Fibroblast of villous mesenchyme (primary cell): ENCODE measurements around the gene IRF2BPL. TPM values are rescaled to one million over a fixed set of nuclear protein-coding genes. Genes with fewer than 3 reads are reported as not detected.
A peak's percentile ranks its signal among the peaks of the same experiment; 100 is the strongest.

Experiments
- DNase-seq: peaks from one replicate; pipeline ENCODE4 v3.0.0-alpha.2; 2010; ENCODE audit warnings: low read depth
- H3K4me3 ChIP-seq: 2 replicates; pipeline ENCODE4 v1.5.1; 2011; ENCODE audit warnings: low read depth, mild to moderate bottlenecking, low read length
- total RNA-seq: library from RNA; depleted of rRNA; stranded (reverse); fragments of >200 nt; gene quantifications from 2 replicates; pipeline ENCODE4 v1.2.3, GENCODE V29; 2012
- TF ChIP-seq, protein P1 (sequence below): IDR thresholded peaks from 2 replicates; pipeline ENCODE4 v1.5.1; 2012; ENCODE audit warnings: low read depth, mild to moderate bottlenecking, low read length; ENCODE audit not compliant: insufficient read depth

IRF2BPL gene
- total RNA-seq, 1 donor, result 40.2 TPM

DNA sequence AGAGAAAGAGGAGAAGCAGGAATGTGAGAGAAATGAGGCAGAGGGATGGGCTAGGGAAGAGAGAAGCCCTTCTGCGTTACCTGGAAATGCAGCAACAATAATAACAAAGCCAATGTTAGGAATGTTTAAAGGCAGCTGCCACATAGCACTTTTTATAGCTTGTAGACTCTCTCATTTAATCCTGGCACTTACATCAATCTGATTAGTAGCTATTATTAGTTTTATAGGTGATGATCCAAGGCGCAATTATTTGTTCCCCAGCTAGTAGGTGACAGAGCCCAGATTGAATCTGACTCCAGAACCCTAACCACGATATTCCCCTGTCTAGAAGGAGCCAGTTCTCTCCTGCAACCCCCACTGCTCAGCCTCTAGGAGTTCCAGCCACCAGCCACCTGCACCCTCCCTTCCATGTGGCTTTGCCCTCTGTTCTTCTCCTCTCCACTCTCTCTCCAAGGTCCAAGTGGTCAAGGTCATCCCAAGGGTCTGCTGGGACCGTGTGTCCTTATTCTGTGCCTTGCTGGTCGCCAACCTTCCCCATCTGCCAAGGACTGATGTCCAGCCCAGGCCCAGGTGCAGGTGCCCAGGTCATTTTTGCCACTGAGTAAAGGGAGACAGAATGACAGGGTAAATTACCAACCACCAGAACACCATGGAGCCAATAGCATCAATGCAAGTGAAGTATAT lies 40.2 kb upstream of the IRF2BPL start:
- TF ChIP-seq, protein P1, sequence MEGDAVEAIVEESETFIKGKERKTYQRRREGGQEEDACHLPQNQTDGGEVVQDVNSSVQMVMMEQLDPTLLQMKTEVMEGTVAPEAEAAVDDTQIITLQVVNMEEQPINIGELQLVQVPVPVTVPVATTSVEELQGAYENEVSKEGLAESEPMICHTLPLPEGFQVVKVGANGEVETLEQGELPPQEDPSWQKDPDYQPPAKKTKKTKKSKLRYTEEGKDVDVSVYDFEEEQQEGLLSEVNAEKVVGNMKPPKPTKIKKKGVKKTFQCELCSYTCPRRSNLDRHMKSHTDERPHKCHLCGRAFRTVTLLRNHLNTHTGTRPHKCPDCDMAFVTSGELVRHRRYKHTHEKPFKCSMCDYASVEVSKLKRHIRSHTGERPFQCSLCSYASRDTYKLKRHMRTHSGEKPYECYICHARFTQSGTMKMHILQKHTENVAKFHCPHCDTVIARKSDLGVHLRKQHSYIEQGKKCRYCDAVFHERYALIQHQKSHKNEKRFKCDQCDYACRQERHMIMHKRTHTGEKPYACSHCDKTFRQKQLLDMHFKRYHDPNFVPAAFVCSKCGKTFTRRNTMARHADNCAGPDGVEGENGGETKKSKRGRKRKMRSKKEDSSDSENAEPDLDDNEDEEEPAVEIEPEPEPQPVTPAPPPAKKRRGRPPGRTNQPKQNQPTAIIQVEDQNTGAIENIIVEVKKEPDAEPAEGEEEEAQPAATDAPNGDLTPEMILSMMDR, result no peak
- no peak overlapping the region for H3K4me3 ChIP-seq
- DNase-seq, result no peak

DNA sequence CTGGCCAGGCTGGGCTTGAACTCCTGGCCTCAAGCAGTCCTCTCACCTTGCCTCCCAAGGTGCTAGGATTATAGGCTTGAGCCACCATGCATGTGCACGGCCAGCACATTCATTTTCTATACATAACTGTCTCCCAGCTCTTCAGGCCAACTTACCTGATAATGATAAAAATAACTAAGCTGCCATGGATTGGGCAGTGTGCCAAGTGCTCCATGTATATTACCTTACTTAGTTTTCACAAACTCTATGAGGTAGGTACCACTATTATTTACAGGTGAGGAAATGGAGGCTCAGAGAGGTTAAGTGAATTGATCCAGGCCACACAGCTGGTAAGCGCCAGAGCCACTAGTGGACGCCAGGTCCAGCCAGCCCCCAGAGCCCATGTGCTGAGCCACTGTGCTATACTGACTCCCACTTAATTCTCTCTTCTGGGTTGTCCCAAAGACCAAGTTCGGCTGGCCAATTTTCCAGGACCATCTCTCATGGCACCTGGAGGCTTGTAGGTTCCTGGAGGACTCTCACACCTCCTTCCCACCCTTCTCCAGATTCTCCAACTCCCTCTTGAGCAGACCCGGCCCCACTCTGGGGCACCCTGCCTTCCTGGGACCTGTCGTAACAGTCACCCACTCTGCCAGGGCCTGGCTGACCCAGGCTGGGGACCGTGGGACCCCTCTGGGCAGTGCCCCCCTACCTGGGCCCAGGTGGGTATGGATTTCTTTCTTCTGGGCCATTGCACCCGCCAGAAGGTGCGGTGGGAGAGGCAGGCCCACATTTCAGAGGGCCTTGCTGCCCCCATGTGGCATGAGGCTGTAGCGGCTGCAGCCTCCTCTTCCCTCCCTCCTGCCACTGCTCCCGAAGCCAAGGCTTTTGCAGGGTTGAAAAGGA lies 39.4 kb upstream of the IRF2BPL start:
- no peak overlapping the region for H3K4me3 ChIP-seq
- peak; percentile 65 for DNase-seq
- TF ChIP-seq, protein P1, result peak; percentile 87

DNA sequence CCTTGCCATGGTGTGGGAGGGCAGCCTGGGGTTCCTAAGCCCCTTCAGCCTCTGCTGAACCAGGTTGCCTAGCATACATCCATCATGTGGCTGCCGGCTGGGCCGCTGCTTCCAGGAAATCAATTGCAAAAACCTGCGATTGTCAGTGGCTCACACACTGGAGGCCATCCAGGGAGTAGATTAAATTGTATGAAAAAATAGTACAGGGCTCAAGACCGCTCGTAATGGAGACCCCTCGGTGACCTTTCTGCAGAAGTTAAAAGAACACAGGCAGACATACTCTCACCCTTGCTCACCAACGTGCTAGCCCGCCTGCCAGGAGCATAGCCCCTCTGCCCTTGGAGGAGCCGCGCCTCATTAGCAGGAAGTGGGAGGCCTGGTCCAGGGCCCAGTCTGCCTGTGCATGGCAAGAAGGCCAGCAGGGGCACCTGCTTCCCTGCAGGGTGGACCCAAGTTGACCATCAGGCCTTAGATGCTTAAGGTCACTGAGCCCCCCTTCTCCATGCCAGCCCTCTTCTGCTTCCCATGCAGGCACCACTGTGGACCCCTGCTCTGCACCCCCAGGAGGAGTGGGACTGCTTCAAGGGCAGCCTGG lies 38.2 kb upstream of the IRF2BPL start:
- TF ChIP-seq, protein P1, result no peak
- H3K4me3 ChIP-seq, result no peak overlapping the region
- no peak for DNase-seq

DNA sequence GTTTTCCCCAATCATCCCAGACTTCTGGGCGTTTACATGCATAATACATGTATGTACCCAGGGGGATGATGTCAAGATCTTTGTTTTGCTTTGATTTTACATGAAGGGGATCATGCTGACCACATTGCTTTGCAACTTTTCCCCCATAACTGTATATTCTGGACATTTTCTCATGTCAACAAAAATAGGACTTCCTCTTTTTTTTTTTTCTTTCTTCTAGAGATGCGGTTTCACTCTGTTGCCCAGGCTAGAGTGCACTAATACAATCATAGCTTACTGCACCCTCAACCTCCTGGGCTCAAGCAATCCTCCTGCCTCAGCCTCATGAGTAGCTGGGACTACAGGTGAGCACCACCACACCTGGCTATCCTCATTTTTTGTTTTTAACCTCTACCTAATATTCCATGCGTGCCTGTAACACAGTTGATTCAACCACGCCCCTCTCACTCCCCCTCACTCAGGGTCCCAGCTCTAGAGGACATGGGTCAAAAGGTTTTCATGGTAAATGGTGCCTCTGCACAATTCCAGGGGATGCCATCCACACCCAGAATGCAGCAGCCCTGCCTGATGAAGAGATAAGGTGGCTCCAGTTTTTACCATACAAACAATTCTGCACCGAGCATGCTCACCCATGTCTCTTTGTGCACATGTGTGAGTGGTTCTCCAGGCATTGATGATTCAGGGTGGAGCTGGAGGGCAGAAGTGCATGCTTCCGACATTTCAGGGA lies 37.5 kb upstream of the IRF2BPL start:
- TF ChIP-seq, protein P1, result no peak
- no peak overlapping the region for H3K4me3 ChIP-seq
- DNase-seq, result no peak

DNA sequence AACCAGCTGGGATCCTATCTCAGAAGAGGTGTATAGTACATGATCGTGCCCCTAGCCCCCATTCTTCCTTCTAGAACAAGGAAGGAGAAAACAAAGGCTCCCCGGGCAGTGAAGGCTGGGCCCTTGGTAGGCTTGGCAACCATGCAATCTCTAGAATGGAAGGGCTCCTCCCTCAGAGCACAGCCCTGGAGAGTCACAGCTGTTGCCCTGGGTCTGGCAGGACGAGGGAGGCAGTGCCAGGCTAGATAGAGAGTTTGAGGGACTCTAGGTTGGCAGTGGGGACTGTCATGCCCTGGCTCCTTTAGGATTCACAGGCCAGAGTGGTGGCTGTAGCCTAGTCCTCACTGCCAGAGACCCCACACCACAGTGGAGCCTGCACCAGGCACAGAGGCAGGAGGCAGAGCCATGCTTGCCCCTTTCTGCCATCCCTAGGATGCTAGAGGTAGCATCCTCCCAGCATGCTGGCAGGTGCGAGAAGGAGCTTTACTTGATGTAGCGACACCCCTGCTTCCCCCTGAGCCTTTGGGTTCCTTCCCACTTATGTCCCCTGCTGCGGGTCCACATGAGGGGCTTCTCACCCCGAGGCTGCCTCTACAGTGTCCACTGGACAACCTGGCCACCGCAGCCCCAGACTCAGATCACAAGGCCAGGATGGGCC lies 36.1 kb upstream of the IRF2BPL start:
- DNase-seq, result no peak
- TF ChIP-seq, protein P1, result no peak

More for the DNA sequence above, 36.1 kb upstream of the IRF2BPL start:
- no peak overlapping the region for H3K4me3 ChIP-seq
